ENCODE measurements around the gene RNF19B.

Gene RNF19B

DNA sequence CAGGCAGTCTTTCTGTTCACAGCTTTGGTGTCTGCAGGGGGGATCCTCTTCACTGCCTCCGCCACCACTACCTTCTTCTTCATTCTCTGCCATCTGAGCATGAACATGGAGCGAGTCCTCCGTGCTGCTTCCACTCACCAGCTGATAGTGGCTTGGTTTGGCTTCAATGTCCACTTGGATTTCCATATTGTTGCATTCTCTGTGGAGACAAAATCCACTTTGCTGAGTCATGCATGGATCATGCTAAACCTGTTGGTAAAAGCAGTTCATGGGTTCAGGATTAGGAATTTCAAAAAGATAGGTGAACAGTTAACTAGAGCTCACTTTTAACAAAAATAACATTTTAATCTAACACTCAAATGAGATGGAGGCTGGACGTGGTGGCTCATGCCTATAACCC, 27.5 kb downstream of the RNF19B start:
- Mint-ChIP-seq H3K27ac (peak overlapping the region; percentile 70), H3K4me3 (no peak overlapping the region), H3K36me3 (peaks cover 84% of the 10 kb centered on the region), H3K4me1 (peaks cover 26% of the 10 kb centered on the region), H3K9me3 (no peaks in the 10 kb centered on the region)
- ATAC-seq (no peak), DNase-seq (ENCODE audit: low spot score in 2 of 2) (no peak)

DNA sequence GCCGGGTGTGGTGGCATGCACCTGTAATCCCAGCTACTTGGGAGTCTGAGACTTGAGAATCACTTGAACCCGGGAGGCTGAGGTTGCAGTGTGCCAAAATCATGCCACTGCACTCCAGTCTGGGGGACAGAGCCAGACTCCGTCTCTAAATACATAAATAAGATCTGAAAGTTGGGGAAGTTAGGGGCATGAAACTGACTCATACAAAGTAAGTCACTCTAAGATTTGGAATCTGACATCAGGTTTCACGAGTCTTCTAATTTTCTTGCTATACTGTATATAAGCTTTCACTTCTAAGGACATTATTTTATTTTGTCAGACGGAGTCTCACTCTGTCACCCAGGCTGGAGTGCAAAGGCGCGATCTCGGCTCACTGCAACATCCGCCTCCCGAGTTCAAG, 30.1 kb downstream of the RNF19B start:
- ATAC-seq (no peak), DNase-seq (ENCODE audit: low spot score in 2 of 2) (no peak)
- peaks cover 13% of the 10 kb centered on the region for H3K4me1 Mint-ChIP-seq
- H3K4me3 Mint-ChIP-seq, result no peak overlapping the region
- H3K36me3 Mint-ChIP-seq, result peaks cover 59% of the 10 kb centered on the region
- no peak overlapping the region for H3K27ac Mint-ChIP-seq
- H3K9me3 Mint-ChIP-seq, result no peaks in the 10 kb centered on the region

DNA sequence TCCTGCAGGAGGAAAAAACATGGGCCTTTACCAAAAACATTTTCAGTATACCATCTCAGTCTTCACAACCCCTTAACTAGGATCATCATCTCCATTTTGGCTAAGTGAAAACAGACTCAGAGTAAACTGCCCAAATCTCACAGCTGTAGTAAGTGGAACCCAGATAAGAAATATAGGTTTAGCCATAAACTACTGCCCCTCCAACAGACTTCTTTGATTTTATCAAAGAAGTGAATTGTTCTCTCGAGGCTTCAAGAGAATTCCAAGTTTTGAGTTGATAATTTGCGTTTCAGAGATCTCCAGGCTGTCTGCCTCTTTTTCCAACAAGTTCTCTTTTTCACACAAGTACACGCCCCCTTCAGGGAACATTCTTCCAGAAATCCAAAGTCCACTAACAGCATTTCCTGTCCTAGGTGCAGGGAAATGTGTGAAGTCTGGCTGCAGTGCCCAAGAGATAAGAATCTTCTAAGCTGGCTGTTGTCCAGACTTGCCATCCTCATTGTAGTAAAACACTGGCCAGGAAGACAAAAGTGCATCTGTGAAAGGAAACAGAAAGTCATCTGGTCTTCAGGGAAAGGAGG, 30.8 kb downstream of the RNF19B start:
- Mint-ChIP-seq H3K4me3 (no peak overlapping the region), H3K36me3 (peaks cover 52% of the 10 kb centered on the region), H3K27ac (no peak overlapping the region), H3K9me3 (no peaks in the 10 kb centered on the region), H3K4me1 (peaks cover 6% of the 10 kb centered on the region)
- DNase-seq (ENCODE audit: low spot score in 2 of 2) (no peak), ATAC-seq (no peak)

DNA sequence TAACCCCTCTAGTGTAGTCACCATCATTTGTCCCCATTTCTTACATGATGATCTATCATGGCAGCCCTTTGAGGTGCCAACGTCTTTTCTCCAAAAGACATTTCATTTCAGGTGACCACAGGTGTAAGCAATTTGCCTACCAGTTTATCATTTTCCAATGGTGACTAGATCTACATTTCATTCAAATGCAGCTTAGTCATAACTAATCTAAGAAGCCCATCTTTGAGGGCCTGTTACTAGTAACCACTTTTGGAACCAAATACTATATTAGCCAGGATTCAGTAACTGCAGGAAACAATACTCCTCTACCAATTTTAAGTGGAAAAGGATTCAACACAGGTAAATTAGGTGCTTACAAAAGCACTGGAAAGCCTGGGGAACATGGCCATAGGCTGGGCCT, 32.8 kb downstream of the RNF19B start:
- ATAC-seq, result no peak
- H3K9me3 Mint-ChIP-seq, result no peaks in the 10 kb centered on the region
- no peaks in the 10 kb centered on the region for H3K4me1 Mint-ChIP-seq
- H3K27ac Mint-ChIP-seq, result no peak overlapping the region
- no peak for DNase-seq (ENCODE audit: low spot score in 2 of 2)
- H3K36me3 Mint-ChIP-seq, result peaks cover 31% of the 10 kb centered on the region
- no peak overlapping the region for H3K4me3 Mint-ChIP-seq

DNA sequence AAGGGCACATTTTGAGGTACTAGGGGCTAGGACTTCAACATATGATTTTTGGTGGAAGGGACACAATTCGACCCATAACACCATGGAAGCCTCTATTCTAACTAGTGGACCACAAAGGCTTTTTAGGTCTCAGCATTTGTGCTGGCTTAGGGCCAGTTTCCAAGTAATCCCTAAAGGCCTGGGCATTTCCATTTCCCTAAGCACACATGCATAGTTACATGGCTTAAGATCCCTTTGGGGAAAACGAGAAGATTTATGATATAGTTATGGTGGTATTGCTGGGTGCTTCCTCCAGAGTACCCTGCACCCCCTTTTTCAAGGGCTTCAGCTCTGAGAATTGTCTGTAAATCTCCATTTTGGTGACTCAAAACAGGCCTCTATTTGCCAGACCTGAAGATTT, 35.2 kb downstream of the RNF19B start:
- Mint-ChIP-seq H3K9me3 (no peaks in the 10 kb centered on the region), H3K27ac (no peak overlapping the region), H3K36me3 (peaks cover 7% of the 10 kb centered on the region), H3K4me1 (peaks cover 13% of the 10 kb centered on the region), H3K4me3 (no peak overlapping the region)
- DNase-seq (ENCODE audit: low spot score in 2 of 2), result no peak
- ATAC-seq, result no peak

DNA sequence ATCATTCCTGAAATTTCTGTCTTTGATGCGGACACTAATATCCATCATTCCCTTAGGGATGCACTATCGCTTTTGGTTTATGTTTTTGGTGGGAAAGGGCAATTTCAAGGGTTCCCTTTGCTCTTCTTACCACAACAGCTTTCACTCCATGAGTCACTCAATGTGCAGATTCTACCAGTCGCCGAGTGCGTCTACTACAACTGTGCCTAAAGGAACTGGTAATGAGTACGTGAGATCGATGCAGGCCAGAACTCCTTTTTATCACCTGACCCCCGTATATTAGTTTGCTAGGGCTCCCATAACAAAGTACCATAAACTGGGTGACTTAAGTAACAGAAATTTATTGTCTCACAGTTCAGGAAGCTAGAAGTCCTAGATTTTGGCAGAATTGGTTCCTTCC, 35.9 kb downstream of the RNF19B start:
- DNase-seq (ENCODE audit: low spot score in 2 of 2) (no peak), ATAC-seq (peak; percentile 46)
- Mint-ChIP-seq H3K9me3 (no peaks in the 10 kb centered on the region), H3K4me1 (peaks cover 13% of the 10 kb centered on the region), H3K36me3 (peaks cover under 1% of the 10 kb centered on the region), H3K4me3 (no peak overlapping the region), H3K27ac (no peak overlapping the region)

DNA sequence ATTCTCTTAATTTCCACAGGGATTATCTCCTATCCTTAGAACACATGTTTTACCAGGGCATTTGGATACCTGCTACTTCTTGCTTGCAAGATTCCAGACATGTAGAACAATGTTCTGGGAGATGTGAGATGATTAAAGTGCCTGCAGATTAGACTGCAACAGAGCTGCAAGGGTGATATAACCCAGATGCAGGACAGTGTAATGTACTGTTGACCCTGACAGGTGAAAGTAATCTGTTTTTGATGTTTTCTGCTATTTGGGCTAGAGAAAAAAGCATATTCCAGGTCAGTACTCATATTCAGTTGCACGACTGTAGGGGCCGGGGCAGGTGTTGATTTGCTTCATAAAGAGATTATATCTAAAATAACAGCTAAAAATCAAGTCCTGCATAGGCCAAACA, 36.3 kb downstream of the RNF19B start:
- H3K4me3 Mint-ChIP-seq, result no peak overlapping the region
- H3K36me3 Mint-ChIP-seq, result no peaks in the 10 kb centered on the region
- DNase-seq (ENCODE audit: low spot score in 2 of 2) (no peak), ATAC-seq (no peak)
- H3K9me3 Mint-ChIP-seq, result no peaks in the 10 kb centered on the region
- no peak overlapping the region for H3K27ac Mint-ChIP-seq
- H3K4me1 Mint-ChIP-seq, result peaks cover 13% of the 10 kb centered on the region

DNA sequence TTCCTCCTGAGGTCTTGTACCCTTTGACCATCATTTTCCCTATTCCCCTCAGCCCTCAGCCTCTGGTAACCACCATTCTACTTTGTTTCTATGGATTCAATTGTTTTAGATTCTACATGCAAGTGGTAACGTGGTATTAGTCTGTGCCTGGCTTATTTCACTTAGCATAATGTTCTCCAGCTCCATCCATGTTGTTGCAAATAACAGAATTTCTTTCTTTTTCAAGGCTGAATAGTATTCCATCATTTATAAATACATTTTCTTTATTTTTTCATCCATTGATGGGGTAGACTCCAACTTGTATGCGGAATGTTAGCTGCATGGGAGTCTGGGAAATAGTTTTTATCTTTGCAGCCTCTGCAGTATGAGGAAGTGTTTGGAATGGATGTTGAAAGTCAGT, 37.2 kb downstream of the RNF19B start:
- Mint-ChIP-seq H3K27ac (no peak overlapping the region), H3K36me3 (no peaks in the 10 kb centered on the region), H3K4me1 (peaks cover 13% of the 10 kb centered on the region), H3K9me3 (no peaks in the 10 kb centered on the region), H3K4me3 (no peak overlapping the region)
- DNase-seq (ENCODE audit: low spot score in 2 of 2) (no peak), ATAC-seq (no peak)

DNA sequence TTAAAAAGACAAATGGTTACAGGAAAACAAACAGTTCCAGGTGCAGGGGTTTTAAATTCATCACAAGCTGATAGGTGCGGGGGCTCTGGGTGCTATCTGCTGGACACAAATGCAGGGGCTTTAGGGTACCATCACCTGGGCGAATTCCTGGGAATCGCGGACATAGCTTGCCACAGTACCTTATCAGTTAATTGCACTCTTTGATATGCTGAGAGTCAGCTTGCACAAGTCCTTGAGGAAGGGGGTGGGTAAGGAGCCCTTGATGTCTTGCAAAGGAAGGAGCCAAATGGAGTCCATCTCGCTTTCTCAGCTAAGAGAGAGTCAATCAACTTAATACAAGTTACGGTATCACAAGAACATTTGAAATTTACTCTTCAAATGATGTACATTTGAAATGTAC, 38.0 kb downstream of the RNF19B start:
- Mint-ChIP-seq H3K4me3 (no peak overlapping the region), H3K27ac (no peak overlapping the region)
- ATAC-seq, result no peak

DNA sequence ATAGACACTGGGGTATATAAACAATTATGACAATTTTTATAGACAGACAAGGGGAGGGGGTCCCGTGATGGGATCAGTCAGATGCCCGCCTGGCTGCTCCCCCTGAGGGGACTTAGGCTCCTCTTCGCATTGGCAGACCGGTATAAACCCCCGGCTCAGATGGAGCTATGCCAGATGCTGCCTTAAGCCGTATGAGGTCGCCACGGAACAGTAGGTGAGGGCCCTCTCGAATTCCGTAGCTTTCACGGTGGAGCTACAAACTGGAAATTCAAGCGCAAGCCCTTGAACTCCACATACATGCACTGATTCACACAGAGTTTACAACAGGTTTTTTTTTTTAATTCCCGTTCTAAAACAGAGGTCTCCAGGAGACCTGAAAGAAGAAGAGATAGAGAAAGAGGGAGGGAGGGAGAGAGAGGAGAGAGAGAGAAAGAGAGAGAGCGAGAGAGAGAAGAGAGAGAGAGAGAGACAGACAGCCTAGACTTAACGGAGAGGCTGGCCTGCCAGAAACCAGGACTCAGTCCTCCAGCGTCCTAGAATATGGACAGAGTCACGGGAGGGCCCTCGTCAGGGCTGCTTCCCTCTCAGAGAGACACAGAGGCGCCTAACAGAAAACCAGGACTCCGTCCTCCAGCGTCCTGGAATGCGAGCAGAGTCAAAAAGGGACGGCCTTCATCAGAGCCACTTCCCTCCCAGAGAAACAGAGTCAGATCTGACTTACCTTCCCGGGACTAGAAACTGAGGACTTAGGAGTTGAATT, 39.0 kb downstream of the RNF19B start:
- H3K4me3 Mint-ChIP-seq, result peak overlapping the region; percentile 55
- no peak for DNase-seq (ENCODE audit: low spot score in 2 of 2)
- H3K27ac Mint-ChIP-seq, result no peak overlapping the region

More for the DNA sequence above, 38.0 kb downstream of the RNF19B start:
- Mint-ChIP-seq H3K4me1 (peaks cover 13% of the 10 kb centered on the region), H3K36me3 (no peaks in the 10 kb centered on the region), H3K9me3 (no peaks in the 10 kb centered on the region)
- DNase-seq (ENCODE audit: low spot score in 2 of 2), result no peak

DNA sequence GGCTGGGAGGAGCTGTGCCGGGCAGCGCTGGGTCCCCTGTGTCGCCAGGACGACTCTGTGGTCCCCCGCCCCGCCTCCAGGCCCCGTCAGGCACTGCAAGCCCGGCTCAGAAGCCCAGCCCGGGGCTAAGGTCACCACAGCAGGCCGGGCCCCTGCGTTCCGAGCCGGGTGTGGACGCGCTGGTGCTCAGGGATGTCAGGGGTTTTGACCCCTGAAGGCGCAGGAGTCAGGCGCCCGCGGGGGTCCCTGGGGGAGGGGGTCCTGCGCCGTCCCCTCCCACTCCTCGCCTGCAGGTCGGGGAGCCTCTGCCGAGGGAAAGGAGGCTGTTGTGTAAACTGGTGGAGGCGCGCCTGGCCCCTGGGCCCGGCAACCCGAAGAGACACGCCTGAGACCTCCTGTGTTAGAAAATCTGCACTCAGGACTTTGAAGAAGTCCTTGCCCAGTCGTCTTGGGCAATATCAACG, 39.7 kb downstream of the RNF19B start:
- peak; percentile 62 for ATAC-seq
- Mint-ChIP-seq H3K36me3 (no peaks in the 10 kb centered on the region), H3K9me3 (no peaks in the 10 kb centered on the region), H3K4me3 (peak overlapping the region; percentile 55), H3K27ac (no peak overlapping the region), H3K4me1 (peaks cover 17% of the 10 kb centered on the region)
- no peak for DNase-seq (ENCODE audit: low spot score in 2 of 2)

More for the DNA sequence above, 39.0 kb downstream of the RNF19B start:
- ATAC-seq, result peak; percentile 51
- peaks cover 13% of the 10 kb centered on the region for H3K4me1 Mint-ChIP-seq
- no peaks in the 10 kb centered on the region for H3K9me3 Mint-ChIP-seq
- no peaks in the 10 kb centered on the region for H3K36me3 Mint-ChIP-seq

DNA sequence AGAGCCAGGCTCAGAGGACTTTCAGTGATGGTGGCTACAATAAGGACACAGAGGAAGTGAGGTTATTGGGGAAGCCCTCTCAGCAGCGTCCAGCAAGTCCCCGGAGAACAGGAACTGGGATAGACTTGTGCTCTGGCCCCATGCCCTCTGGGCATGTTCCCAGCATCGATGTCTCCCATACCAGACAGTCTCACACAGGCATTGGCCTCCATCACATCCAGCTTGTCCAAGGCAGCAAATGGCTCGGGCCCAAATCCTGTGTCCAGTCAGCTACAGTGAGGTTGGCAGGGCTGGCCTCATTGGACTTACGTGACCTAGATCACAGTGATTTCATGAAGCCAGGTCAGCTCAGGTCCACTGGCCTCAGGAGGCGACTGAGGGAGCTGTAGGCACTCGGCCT, 43.8 kb downstream of the RNF19B start:
- no peaks in the 10 kb centered on the region for H3K9me3 Mint-ChIP-seq
- peaks cover 26% of the 10 kb centered on the region for H3K4me1 Mint-ChIP-seq
- H3K36me3 Mint-ChIP-seq, result no peaks in the 10 kb centered on the region
- no peak overlapping the region for H3K27ac Mint-ChIP-seq
- ATAC-seq, result no peak
- no peak for DNase-seq (ENCODE audit: low spot score in 2 of 2)
- H3K4me3 Mint-ChIP-seq, result no peak overlapping the region

DNA sequence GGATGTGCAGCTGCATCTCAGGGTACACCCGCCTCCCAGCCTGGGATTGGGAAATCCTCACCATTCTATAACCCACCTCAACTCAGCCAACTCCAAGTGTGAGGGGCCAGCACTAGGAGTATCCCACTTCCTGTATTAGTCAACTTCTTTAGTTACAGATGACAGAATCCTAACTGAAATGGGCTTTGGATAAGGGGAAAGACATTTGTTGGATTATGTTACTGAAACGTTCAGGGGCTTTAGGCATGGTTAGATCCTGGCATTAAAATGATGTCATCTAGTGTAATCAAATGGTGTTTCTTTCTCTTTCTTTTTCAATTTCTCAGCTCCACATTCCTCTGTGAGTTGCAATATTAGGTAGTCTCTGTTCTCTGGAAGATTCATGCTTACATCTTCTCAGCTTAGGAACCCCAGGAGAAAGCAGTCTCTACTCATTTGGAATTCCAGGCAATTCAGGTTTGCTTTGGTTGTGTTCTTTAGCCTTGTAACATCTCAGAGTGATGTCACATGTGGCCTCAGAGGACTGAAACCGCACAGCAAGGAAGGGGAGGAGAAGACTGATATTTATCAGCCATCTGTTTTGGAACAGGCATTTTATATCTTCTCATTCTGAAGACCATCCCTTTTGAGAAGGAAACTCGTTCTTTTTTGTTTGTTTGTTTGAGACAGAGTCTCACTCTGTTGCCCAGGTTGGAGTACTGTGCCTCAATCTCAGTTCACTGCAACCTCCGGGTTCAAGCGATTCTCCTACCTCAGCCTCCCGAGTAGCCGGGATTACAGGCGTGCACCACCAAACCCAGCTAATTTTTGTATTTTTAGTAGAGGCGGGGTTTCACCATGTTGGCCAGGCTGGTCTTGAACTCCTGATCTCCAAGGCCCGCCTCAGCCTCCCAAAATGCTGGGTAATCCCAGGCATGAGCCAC, 44.5 kb downstream of the RNF19B start:
- DNase-seq (ENCODE audit: low spot score in 2 of 2), result no peak
- H3K9me3 Mint-ChIP-seq, result no peaks in the 10 kb centered on the region
- H3K4me3 Mint-ChIP-seq, result no peak overlapping the region
- peaks cover 18% of the 10 kb centered on the region for H3K4me1 Mint-ChIP-seq
- ATAC-seq, result no peak
- H3K36me3 Mint-ChIP-seq, result no peaks in the 10 kb centered on the region
- H3K27ac Mint-ChIP-seq, result no peak overlapping the region

DNA sequence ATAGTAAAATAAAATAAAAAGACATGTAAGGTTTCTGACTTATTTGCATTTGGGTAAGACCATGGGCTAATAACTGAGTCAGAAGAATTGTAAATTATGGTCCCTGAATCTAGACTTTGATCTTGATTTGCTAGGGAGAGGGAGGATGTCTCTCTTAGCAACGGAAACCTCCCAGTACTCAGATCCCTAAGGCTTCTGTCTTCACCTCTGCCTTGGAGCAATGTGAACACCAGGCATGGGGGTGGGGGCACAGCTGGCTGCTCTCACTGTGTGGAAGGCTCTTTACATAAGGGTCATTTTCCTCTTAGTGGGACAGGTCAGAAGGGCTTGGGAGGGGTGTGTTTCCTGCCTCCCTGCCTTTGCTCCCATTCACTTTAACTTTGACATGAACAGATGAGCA, 46.4 kb downstream of the RNF19B start:
- Mint-ChIP-seq H3K9me3 (no peaks in the 10 kb centered on the region), H3K27ac (no peak overlapping the region), H3K4me1 (peaks cover 16% of the 10 kb centered on the region), H3K4me3 (no peak overlapping the region), H3K36me3 (no peaks in the 10 kb centered on the region)
- ATAC-seq (no peak), DNase-seq (ENCODE audit: low spot score in 2 of 2) (no peak)

DNA sequence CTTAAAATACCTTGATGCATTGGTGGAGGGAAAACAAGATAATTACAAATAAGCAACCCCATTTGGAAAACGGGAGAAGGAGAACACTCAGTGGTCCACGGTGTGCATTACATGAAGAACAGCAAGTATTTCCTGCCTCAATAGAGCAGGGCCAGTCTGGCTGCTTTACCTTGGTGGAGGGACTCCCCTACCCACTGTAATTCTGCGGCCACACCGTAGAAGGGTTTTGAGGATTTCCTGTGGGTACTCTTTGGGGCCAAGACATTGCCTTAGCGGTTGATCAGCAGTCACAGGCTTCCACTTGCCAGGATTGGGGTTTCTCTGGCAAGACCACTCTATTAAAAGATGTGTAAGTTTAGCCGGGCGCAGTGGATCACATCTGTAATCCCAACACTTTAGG, 47.1 kb downstream of the RNF19B start:
- DNase-seq (ENCODE audit: low spot score in 2 of 2) (no peak), ATAC-seq (peak; percentile 70)
- no peak overlapping the region for H3K4me3 Mint-ChIP-seq

More for the DNA sequence above, 47.1 kb downstream of the RNF19B start:
- Mint-ChIP-seq H3K27ac (no peak overlapping the region), H3K9me3 (no peaks in the 10 kb centered on the region), H3K36me3 (no peaks in the 10 kb centered on the region), H3K4me1 (peaks cover 16% of the 10 kb centered on the region)
